Nephron progenitor cell (in vitro differentiated cells): ENCODE data around the gene GOSR2.

Experiments
- DNase-seq: peaks from one replicate; pipeline ENCODE4 v3.0.0; 2021
- H3K27ac Mint-ChIP-seq: 2 replicates; pipeline ENCODE4 v1.8.0; 2021; ENCODE audit warnings: mild to moderate bottlenecking, moderate library complexity, mixed read lengths
- H3K27me3 Mint-ChIP-seq: 2 replicates; pipeline ENCODE4 v1.8.0; 2021; ENCODE audit warnings: mild to moderate bottlenecking, low read depth, mixed read lengths; ENCODE audit not compliant: poor library complexity
- H3K36me3 Mint-ChIP-seq: 2 replicates; pipeline ENCODE4 v1.8.0; 2021; ENCODE audit warnings: low read depth, mixed read lengths
- H3K4me1 Mint-ChIP-seq: 2 replicates; pipeline ENCODE4 v1.8.0; 2021; ENCODE audit warnings: mixed read lengths
- H3K4me3 Mint-ChIP-seq: 2 replicates; pipeline ENCODE4 v1.8.0; 2021; ENCODE audit warnings: mild to moderate bottlenecking, moderate library complexity, mixed read lengths
- H3K9me3 Mint-ChIP-seq: 2 replicates; pipeline ENCODE4 v1.8.0; 2021; ENCODE audit warnings: mild to moderate bottlenecking, moderate library complexity, mixed read lengths
- CTCF ChIP-seq: fragments of 200-600 bp; sonication (generic); IDR thresholded peaks from 2 replicates; pipeline ENCODE4 v1.5.0; 2021; ENCODE audit warnings: antibody characterized with exemption

Gene GOSR2

GRCh38 chr17:46922804-46923635 lies at the start of gene GOSR2:
GOSR2 (plus strand) TSS chr17:46923160; CDS start chr17:46923193, 33 bp downstream.
- peaks cover 25% of the 10 kb centered on the region for H3K27me3 Mint-ChIP-seq

GRCh38 chr17:46873941-46874645 lies 48.9 kb upstream of the GOSR2 start:
- no peaks in the 10 kb centered on the region for H3K9me3 Mint-ChIP-seq
- H3K27ac Mint-ChIP-seq = no peak overlapping the region
- no peaks in the 10 kb centered on the region for H3K4me1 Mint-ChIP-seq
- no peak for DNase-seq
- H3K4me3 Mint-ChIP-seq = no peak overlapping the region
- no peaks in the 10 kb centered on the region for H3K36me3 Mint-ChIP-seq
- H3K27me3 Mint-ChIP-seq = peaks cover 4% of the 10 kb centered on the region
- TF ChIP-seq CTCF = no peak

More at GRCh38 chr17:46922804-46923635, at the start of gene GOSR2:
- Mint-ChIP-seq H3K27ac (peak within 1 kb of the TSS; percentile 100), H3K4me3 (peak within 1 kb of the TSS; percentile 89), H3K36me3 (no peaks in the 10 kb centered on the region), H3K9me3 (no peaks in the 10 kb centered on the region), H3K4me1 (peaks cover 28% of the 10 kb centered on the region)
- DNase-seq = peak; percentile 91
- TF ChIP-seq CTCF = no peak

GRCh38 chr17:46874906-46875305 lies 48.1 kb upstream of the GOSR2 start:
- no peak for DNase-seq
- TF ChIP-seq CTCF = no peak
- no peaks in the 10 kb centered on the region for H3K4me1 Mint-ChIP-seq
- no peak overlapping the region for H3K4me3 Mint-ChIP-seq
- H3K27ac Mint-ChIP-seq = no peak overlapping the region
- H3K36me3 Mint-ChIP-seq = no peaks in the 10 kb centered on the region
- H3K27me3 Mint-ChIP-seq = peaks cover 4% of the 10 kb centered on the region
- no peaks in the 10 kb centered on the region for H3K9me3 Mint-ChIP-seq

GRCh38 chr17:46875849-46876352 lies 47.1 kb upstream of the GOSR2 start:
- no peak for TF ChIP-seq CTCF
- no peak overlapping the region for H3K4me3 Mint-ChIP-seq
- no peaks in the 10 kb centered on the region for H3K4me1 Mint-ChIP-seq
- no peaks in the 10 kb centered on the region for H3K9me3 Mint-ChIP-seq
- no peaks in the 10 kb centered on the region for H3K36me3 Mint-ChIP-seq
- no peak overlapping the region for H3K27ac Mint-ChIP-seq
- DNase-seq = no peak
- peaks cover 4% of the 10 kb centered on the region for H3K27me3 Mint-ChIP-seq

GRCh38 chr17:46876353-46876887 lies 46.5 kb upstream of the GOSR2 start:
- Mint-ChIP-seq H3K27me3 (peaks cover 4% of the 10 kb centered on the region), H3K36me3 (no peaks in the 10 kb centered on the region)
- DNase-seq = peak; percentile 17

More at GRCh38 chr17:46876353-46876887, 46.5 kb upstream of the GOSR2 start:
- TF ChIP-seq CTCF = peak; percentile 35
- H3K9me3 Mint-ChIP-seq = no peaks in the 10 kb centered on the region
- no peak overlapping the region for H3K27ac Mint-ChIP-seq
- no peak overlapping the region for H3K4me3 Mint-ChIP-seq
- no peaks in the 10 kb centered on the region for H3K4me1 Mint-ChIP-seq
